ENCODE data around the gene AIG1. TPM values are rescaled to one million over a fixed set of nuclear protein-coding genes. Genes with fewer than 3 reads are reported as not detected.

Gene AIG1
- total and polyA plus RNA-seq, 12 donors, result 21.0 to 55.7 (median 47.2) TPM

DNA sequence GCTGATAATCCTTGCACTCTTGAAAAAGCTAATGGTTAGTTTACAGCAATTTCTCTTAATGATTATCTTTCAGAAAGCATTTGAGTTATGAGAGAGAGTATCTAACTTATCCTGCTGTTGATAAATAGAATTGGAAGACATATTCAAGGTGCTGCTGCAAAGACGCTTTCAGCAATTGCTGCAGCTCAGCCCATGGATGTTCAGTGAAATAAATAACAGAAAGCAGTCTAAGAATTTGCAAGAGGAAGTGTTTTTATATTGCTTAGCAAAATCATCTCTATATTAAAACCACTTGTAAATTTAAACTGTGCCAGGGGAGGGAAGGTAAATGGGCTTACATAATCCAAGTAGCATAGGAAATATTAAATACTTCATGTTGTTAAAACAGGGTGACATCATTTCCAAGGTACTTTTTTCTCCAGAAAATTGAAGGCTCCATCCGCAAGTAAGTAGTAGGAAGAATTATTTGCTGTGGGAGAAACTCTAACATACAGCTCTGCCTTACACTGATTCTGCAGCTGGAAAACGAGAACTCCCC, 201.3 kb downstream of the AIG1 start:
- Histone ChIP-seq H3K27me3 (no peaks in the 10 kb centered on the region), H3K36me3 (replicated peaks in 1 of 2) (no peaks in the 10 kb centered on the region), H3K4me1 (replicated peaks in 1 of 2) (no peaks in the 10 kb centered on the region), H3K27ac (no peak overlapping the region), H3K4me3 (no peak overlapping the region), H3K9me3 (replicated peaks in 1 of 3) (no peaks in the 10 kb centered on the region)
- WGBS, 4 donors, result 90 to 91% (median 91%) methylated on average over 3 of the region's 3 CpGs
- no peak for TF ChIP-seq POLR2A (IDR thresholded peaks at IDR 0.05)
- TF ChIP-seq, protein P1, sequence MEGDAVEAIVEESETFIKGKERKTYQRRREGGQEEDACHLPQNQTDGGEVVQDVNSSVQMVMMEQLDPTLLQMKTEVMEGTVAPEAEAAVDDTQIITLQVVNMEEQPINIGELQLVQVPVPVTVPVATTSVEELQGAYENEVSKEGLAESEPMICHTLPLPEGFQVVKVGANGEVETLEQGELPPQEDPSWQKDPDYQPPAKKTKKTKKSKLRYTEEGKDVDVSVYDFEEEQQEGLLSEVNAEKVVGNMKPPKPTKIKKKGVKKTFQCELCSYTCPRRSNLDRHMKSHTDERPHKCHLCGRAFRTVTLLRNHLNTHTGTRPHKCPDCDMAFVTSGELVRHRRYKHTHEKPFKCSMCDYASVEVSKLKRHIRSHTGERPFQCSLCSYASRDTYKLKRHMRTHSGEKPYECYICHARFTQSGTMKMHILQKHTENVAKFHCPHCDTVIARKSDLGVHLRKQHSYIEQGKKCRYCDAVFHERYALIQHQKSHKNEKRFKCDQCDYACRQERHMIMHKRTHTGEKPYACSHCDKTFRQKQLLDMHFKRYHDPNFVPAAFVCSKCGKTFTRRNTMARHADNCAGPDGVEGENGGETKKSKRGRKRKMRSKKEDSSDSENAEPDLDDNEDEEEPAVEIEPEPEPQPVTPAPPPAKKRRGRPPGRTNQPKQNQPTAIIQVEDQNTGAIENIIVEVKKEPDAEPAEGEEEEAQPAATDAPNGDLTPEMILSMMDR (IDR thresholded peaks at IDR 0.05), result no peak
- intact Hi-C loops (cut with DNase I), result no loop called here
- DNase-seq, result no peak

DNA sequence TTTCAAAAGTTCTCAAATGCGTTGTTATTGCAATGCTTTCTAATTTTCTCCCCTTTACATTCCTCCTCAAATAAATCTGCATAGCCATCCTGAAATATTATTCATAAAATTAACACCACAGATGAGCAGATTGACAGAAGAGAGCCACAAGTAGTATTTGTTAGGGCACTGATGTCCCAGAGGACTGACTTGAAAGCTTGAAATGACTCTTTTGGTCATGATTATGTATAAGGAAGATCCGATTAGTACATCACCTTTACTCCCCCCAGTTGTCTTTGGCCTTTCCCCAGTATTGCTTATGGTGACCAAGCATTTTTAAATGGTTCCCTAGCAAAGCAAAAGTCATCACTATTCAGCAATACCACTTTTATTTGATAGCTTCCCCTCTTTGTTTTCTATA, 202.2 kb downstream of the AIG1 start:
- no peak for DNase-seq
- Histone ChIP-seq H3K4me1 (replicated peaks in 1 of 2) (no peaks in the 10 kb centered on the region), H3K9me3 (replicated peaks in 1 of 3) (no peaks in the 10 kb centered on the region), H3K4me3 (no peak overlapping the region), H3K27me3 (no peaks in the 10 kb centered on the region), H3K27ac (no peak overlapping the region), H3K36me3 (replicated peaks in 1 of 2) (no peaks in the 10 kb centered on the region)
- intact Hi-C loops (cut with DNase I), result no loop called here
- WGBS, 4 donors, result 89 to 100% (median 93%) methylated on average over 2 of the region's 2 CpGs
- no peak for TF ChIP-seq POLR2A (IDR thresholded peaks at IDR 0.05)
- TF ChIP-seq, protein P1 (IDR thresholded peaks at IDR 0.05), result no peak

DNA sequence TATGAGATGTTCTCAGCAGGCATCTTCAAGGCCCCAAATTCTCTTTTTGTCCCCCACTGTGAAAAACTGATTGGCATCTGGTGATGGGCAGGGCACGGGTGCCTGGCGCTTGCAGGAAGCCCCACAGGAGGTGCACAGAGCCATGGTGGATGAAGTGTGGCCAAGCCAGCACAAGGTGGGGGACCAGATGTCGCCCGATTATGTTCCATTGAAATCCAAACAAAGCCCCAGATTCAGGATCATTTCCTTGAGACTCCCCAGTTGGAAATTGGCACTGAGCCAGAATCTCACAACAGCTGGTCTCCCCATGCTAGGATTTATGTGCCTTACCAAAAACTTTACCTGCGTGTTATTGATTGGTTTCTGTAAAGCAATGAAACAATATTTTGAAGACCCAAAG, 203.7 kb downstream of the AIG1 start:
- Histone ChIP-seq H3K27ac (no peak overlapping the region), H3K9me3 (replicated peaks in 1 of 3) (no peaks in the 10 kb centered on the region), H3K36me3 (replicated peaks in 1 of 2) (no peaks in the 10 kb centered on the region), H3K4me1 (replicated peaks in 1 of 2) (no peaks in the 10 kb centered on the region), H3K27me3 (no peaks in the 10 kb centered on the region), H3K4me3 (no peak overlapping the region)
- DNase-seq, result no peak
- TF ChIP-seq, protein P1 (IDR thresholded peaks at IDR 0.05), result no peak
- no peak for TF ChIP-seq POLR2A (IDR thresholded peaks at IDR 0.05)
- 90 to 100% (median 93%) methylated on average over 3 to 5 of the region's 5 CpGs for WGBS, 4 donors
- intact Hi-C loops (cut with DNase I), result no loop called here

DNA sequence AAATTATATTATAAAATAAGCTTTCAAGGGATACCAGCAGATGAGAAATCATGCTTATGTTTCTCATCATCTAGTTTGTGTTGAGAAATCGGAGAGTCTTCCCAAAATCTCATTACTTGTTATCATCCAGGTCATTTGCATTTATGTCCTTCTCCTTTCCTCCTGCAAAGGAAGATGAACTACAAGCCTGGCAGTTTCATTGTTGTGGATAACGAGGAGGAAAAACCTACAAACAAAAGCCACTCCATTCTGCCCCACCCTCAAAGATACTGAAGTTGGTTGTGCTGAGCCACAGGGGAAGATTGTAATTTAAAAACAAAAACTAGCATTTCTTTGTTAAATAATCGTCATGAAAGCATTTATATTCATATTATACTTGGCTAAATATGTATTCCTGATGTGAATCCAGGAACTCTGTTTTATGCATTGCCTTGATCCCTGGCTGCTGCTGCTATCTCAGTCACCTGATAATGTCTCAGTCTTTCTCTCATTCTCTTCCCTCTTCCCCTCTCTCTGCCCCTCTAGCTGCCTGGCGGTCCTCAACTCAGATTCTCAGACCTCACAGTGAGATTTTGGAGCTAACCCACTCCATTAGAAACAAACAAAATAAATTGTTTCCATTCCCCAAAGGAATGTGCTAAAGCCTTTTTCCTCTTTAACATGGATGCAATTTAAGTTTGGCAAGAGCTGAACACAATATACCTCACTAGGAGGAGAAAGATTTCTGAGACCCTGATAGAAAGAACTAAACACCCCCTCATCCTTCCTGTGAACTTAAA, 204.5 kb downstream of the AIG1 start:
- intact Hi-C loops (cut with DNase I), result no loop called here

More for the DNA sequence above, 204.5 kb downstream of the AIG1 start:
- WGBS, 4 donors, result 66 to 74% (median 70%) methylated on average over 4 of the region's 4 CpGs
- no peaks in the 10 kb centered on the region for H3K9me3 ChIP-seq (replicated peaks in 1 of 3)
- no peak overlapping the region for H3K4me3 ChIP-seq
- H3K4me1 ChIP-seq (replicated peaks in 1 of 2), result no peaks in the 10 kb centered on the region
- no peak overlapping the region for H3K27ac ChIP-seq
- TF ChIP-seq, protein P1 (IDR thresholded peaks at IDR 0.05), result no peak
- TF ChIP-seq POLR2A (IDR thresholded peaks at IDR 0.05), result no peak
- no peaks in the 10 kb centered on the region for H3K27me3 ChIP-seq
- no peak for DNase-seq
- no peaks in the 10 kb centered on the region for H3K36me3 ChIP-seq (replicated peaks in 1 of 2)

Measured in adrenal gland (tissue), 12 donors.